HCT116 (cell line): ENCODE results near the gene BORA. TPM values are rescaled to one million over a fixed set of nuclear protein-coding genes. Genes with fewer than 3 reads are reported as not detected.

ENCODE experiments used
- ATAC-seq: fragments of 200-7000 bp; cut with Tn5 transposase; 2 replicates; pipeline ENCODE4 v1.9.1; 2020; ENCODE audit warnings: mild to moderate bottlenecking, moderate library complexity
- BruUV-seq: library from RNA; stranded (reverse); fragments of 400-500 nt; replicated peaks from 2 replicates; lab custom pipeline; 2021; lab: Mats Ljungman, UMichigan
- CTCF ChIA-PET: fragments of 300-600 bp; sonication (Branson Sonifier 250); formaldehyde crosslinking; loops from one replicate; lab custom pipeline; 2021; ENCODE audit warnings: antibody characterized with exemption; lab: Charles Lee
- POLR2A ChIA-PET: fragments of 300-600, 350-600 bp; sonication (Branson Sonifier 250); formaldehyde crosslinking; loops from one replicate; lab custom pipeline; 2021; ENCODE audit warnings: antibody characterized with exemption; lab: Charles Lee
- RAD21 ChIA-PET, 2 experiments: fragments of 300-600 bp; sonication (Branson Sonifier 250); formaldehyde crosslinking; loops; one replicate each; lab custom pipeline; 2023; ENCODE audit warnings: low total read pairs in 2 of 2; ENCODE audit not compliant: uncharacterized antibody in 2 of 2, unreplicated experiment in 2 of 2, low non-redundant PET in 1 of 2; lab: Charles Lee
- DNase-seq: peaks from one replicate; pipeline ENCODE4 v3.0.0-alpha.2; 2010; ENCODE audit warnings: low read depth, low spot score
- H2AFZ ChIP-seq: fragments of 200-600 bp; shearing (Covaris generic), sonication (generic); 2 replicates; pipeline ENCODE4 v1.6.1; 2017; ENCODE audit warnings: low read depth, mixed run types, mixed read lengths, antibody characterized with exemption, low read length; ENCODE audit not compliant: poor library complexity, severe bottlenecking
- H3K27ac ChIP-seq: 2 replicates; pipeline ENCODE4 v1.5.1; 2012; ENCODE audit warnings: low read depth, low read length
- H3K27me3 ChIP-seq: fragments of 200-600 bp; sonication (generic); 2 replicates; pipeline ENCODE4 v1.6.1; 2016; ENCODE audit warnings: mixed run types, low read length, mixed read lengths; ENCODE audit not compliant: insufficient read depth
- H3K36me3 ChIP-seq, 2 experiments: fragments of 200-500 bp in 1 of 2; fragments of 200-600 bp in 1 of 2; sonication (Bioruptor generic) in 1 of 2; sonication (generic) in 1 of 2; 2 replicates each; pipeline versions ENCODE4 v1.5.1 to v1.6.1; 2014 to 2016; ENCODE audit warnings: low read length in 2 of 2, inconsistent platforms in 1 of 2, mixed read lengths in 1 of 2, mixed run types in 1 of 2; ENCODE audit not compliant: insufficient read depth in 2 of 2, control insufficient read depth in 1 of 2
- H3K4me1 ChIP-seq, 2 experiments: fragments of 200-600 bp in 1 of 2; sonication (generic) in 1 of 2; 2 replicates each; pipeline versions ENCODE4 v1.5.1 to v1.6.1; 2012 to 2017; ENCODE audit warnings: low read length in 2 of 2, inconsistent platforms in 1 of 2, mild to moderate bottlenecking in 1 of 2, mixed read lengths in 1 of 2, mixed run types in 1 of 2, moderate library complexity in 1 of 2; ENCODE audit not compliant: insufficient read depth in 2 of 2, control insufficient read depth in 1 of 2
- H3K4me2 ChIP-seq: fragments of 200-600 bp; sonication (generic); 2 replicates; pipeline ENCODE4 v1.6.1; 2017; ENCODE audit warnings: mixed run types, low read length, mixed read lengths
- H3K4me3 ChIP-seq, 2 experiments: fragments of 200-600 bp in 1 of 2; sonication (generic) in 1 of 2; replicated peaks in 1 of 2; 2 replicates each; pipeline ENCODE4 v1.5.1; 2011 to 2016; ENCODE audit warnings: low read length in 2 of 2, control low read depth in 1 of 2, low read depth in 1 of 2, mild to moderate bottlenecking in 1 of 2, mixed read lengths in 1 of 2, mixed run types in 1 of 2
- H3K79me2 ChIP-seq: fragments of 200-600 bp; sonication (generic); 2 replicates; pipeline ENCODE4 v1.6.1; 2017; ENCODE audit warnings: mild to moderate bottlenecking, mixed run types, low read length, moderate library complexity, mixed read lengths; ENCODE audit not compliant: insufficient read depth
- H3K9ac ChIP-seq: fragments of 200-600 bp; sonication (generic); 2 replicates; pipeline ENCODE4 v1.6.1; 2016; ENCODE audit warnings: low read length, mixed read lengths
- H3K9me2 ChIP-seq: fragments of 200-600 bp; sonication (generic), shearing (Covaris generic); 2 replicates; pipeline ENCODE4 v1.6.1; 2017; ENCODE audit warnings: mixed run types, mild to moderate bottlenecking, moderate library complexity; ENCODE audit not compliant: insufficient read depth
- H3K9me3 ChIP-seq, 2 experiments: fragments of 200-500 bp in 1 of 2; fragments of 200-600 bp in 1 of 2; sonication (Bioruptor generic) in 1 of 2; sonication (generic) in 1 of 2; 2 replicates each; pipeline ENCODE4 v1.6.1; 2014 to 2017; ENCODE audit warnings: low read length in 2 of 2, mixed read lengths in 2 of 2, inconsistent platforms in 1 of 2, low read depth in 1 of 2, mild to moderate bottlenecking in 1 of 2, mixed run types in 1 of 2, moderate library complexity in 1 of 2; ENCODE audit not compliant: control insufficient read depth in 1 of 2, insufficient read depth in 1 of 2
- H4K20me1 ChIP-seq: fragments of 200-600 bp; sonication (generic), shearing (Covaris generic); 2 replicates; pipeline ENCODE4 v1.6.1; 2017; ENCODE audit warnings: mixed run types, mild to moderate bottlenecking, moderate library complexity; ENCODE audit not compliant: insufficient read depth
- CBX3 ChIP-seq: IDR thresholded peaks from 2 replicates; pipeline ENCODE4 v1.6.1; 2012; ENCODE audit warnings: low read depth
- CEBPB ChIP-seq: IDR thresholded peaks from 2 replicates; pipeline ENCODE4 v1.6.1; 2012; ENCODE audit warnings: low read depth
- CTCF ChIP-seq, 3 experiments: fragments of 200-600 bp in 1 of 3; sonication (generic) in 1 of 3; IDR thresholded peaks in 2 of 3; conservative IDR thresholded peaks in 1 of 3; 2 replicates each; pipeline ENCODE4 v1.5.1; 2012 to 2017; ENCODE audit warnings: low read depth in 2 of 3, low read length in 2 of 3, antibody characterized with exemption in 1 of 3, borderline replicate concordance in 1 of 3, control low read depth in 1 of 3, mild to moderate bottlenecking in 1 of 3, mixed read lengths in 1 of 3, mixed run types in 1 of 3, moderate library complexity in 1 of 3; ENCODE audit not compliant: insufficient read depth in 1 of 3
- MAX ChIP-seq: IDR thresholded peaks from 2 replicates; pipeline ENCODE4 v1.6.1; 2012
- RAD21 ChIP-seq: IDR thresholded peaks from 2 replicates; pipeline ENCODE4 v1.6.1; 2012; ENCODE audit warnings: low read depth, mild to moderate bottlenecking
- SRF ChIP-seq: IDR thresholded peaks from 2 replicates; pipeline ENCODE4 v1.6.1; 2012; ENCODE audit warnings: low read depth
- YY1 ChIP-seq: IDR thresholded peaks from 2 replicates; pipeline ENCODE4 v1.6.1; 2011; ENCODE audit warnings: low read length, low read depth, moderate library complexity, mild to moderate bottlenecking; ENCODE audit not compliant: insufficient replicate concordance; ENCODE audit errors: extremely low read depth
- ZBTB33 ChIP-seq: IDR thresholded peaks from 2 replicates; pipeline ENCODE4 v1.6.1; 2011; ENCODE audit warnings: mild to moderate bottlenecking, low read length, moderate library complexity; ENCODE audit not compliant: insufficient replicate concordance; ENCODE audit errors: extremely low read depth
- ZFX ChIP-seq: fragments of 450-650 bp; IDR thresholded peaks from 2 replicates; pipeline ENCODE4 v1.6.1; 2017
- ZNF274 ChIP-seq: fragments of 200-500 bp; sonication (Bioruptor generic); IDR thresholded peaks from 2 replicates; pipeline ENCODE4 v1.6.1; 2014; ENCODE audit warnings: mild to moderate bottlenecking, low read depth, low read length, inconsistent platforms
- intact Hi-C: fragments of 100-400 bp; cut with micrococcal nuclease; formaldehyde crosslinking; loops from 2 replicates; pipeline ENCODE4 v1.10.0; 2022
- total RNA-seq: library from RNA; stranded (reverse); gene quantifications from one replicate; pipeline ENCODE4 v1.2.1, GENCODE V29; 2021; ENCODE audit not compliant: unreplicated experiment

BORA gene
- total RNA-seq, 1 experiment from 2014 or later = 27.6 TPM

GRCh38 chr13:72726726-72727416, 852 bp upstream of the BORA start (continued):
- TF ChIP-seq YY1 (no peak), MAX (no peak), ZBTB33 (no peak), ZFX (no peak)
- TF ChIP-seq, all 23 proteins: peak for 0

- Histone ChIP-seq H3K27me3 (no peaks in the 10 kb centered on the region), H3K4me3 (peak overlapping the region; percentile 63 to 91), H3K9ac (peak overlapping the region; percentile 86), H4K20me1 (no peaks in the 10 kb centered on the region), H3K4me2 (peak overlapping the region; percentile 93), H3K36me3 (peaks cover 4 to 27% of the 10 kb centered on the region in 2 experiments; a peak in 2 of 4 replicates), H3K79me2 (peaks cover 89% of the 10 kb centered on the region), H3K27ac (peak overlapping the region; percentile 82), H3K9me2 (no peaks in the 10 kb centered on the region), H3K9me3 (no peaks in the 10 kb centered on the region), H2AFZ (peak overlapping the region; percentile 33), H3K4me1 (peaks cover 8 to 24% of the 10 kb centered on the region in 2 experiments)
- TF ChIP-seq CTCF (IDR thresholded peaks at IDR 0.05 in 2 of 3, conservative IDR thresholded peaks at IDR 0.05 in 1 of 3; ENCODE audit: borderline replicate concordance in 1 of 3, insufficient read depth in 1 of 3, low read depth in 2 of 3, low read length in 2 of 3) (no peak), SRF (no peak), CEBPB (no peak), CBX3 (no peak), ZFX (no peak), RAD21 (no peak), ZNF274 (no peak)
- ATAC-seq (no peak), DNase-seq (no peak)
- BruUV-seq = TSS peak; percentile 51
- RAD21 ChIA-PET = no interaction called here
- POLR2A ChIA-PET = no interaction called here
- CTCF ChIA-PET = no interaction called here
- intact Hi-C loops = loop anchor here (5.0 kb wide), 2 partner anchors 54 to 1404 kb away; partner anchors contain the start of genes DIS3, KLF12 and PIBF1
Measured at GRCh38 chr13:72728290-72728605, 525 bp downstream of the BORA start.
